HuH-7 (cell line): ENCODE measurements around the gene PIGS.

Experiments
- DNase-seq: peaks from one replicate; pipeline ENCODE4 v3.0.0; 2011; ENCODE audit warnings: low spot score

Gene PIGS

GRCh38 chr17:28506763-28507487 lies 64.4 kb downstream of the PIGS start:
- no peak for DNase-seq

GRCh38 chr17:28505986-28506665 lies 65.2 kb downstream of the PIGS start, which contains the start of gene FOXN1:
Gene FOXN1 (plus strand): TSS chr17:28506348. CDS start chr17:28523970, 17,622 bp downstream.
- no peak for DNase-seq

- DNase-seq: no peak
Observed at GRCh38 chr17:28503420-28503819, 67.9 kb downstream of the PIGS start.
